Stimulated activated CD4-positive, alpha-beta T cell treated with anti-CD3 and anti-CD28 coated beads, TNF-alpha, amount 100 ng/mL, for 4 hours (primary cell): Measurements from ENCODE around the gene TMPRSS5.
"Not testable (repeated sequence)": the region's sequence is repeated elsewhere in the genome, so short reads cannot be mapped to it uniquely, and the experiment has no call there.

Experiments
- DNase-seq, 3 experiments: peaks; one replicate each; pipeline ENCODE4 v3.0.0-alpha.2; 2020; ENCODE audit warnings: low read depth in 3 of 3

TMPRSS5 gene

GRCh38 chr11:113705871-113706655 lies at the start of gene TMPRSS5:
Gene TMPRSS5 (minus strand): TSS chr11:113706308. CDS start chr11:113706224, 84 bp downstream.
- DNase-seq, result no peak

- DNase-seq, result no peak
Observed at GRCh38 chr11:113752932-113753331, 46.8 kb upstream of the TMPRSS5 start.

DNA sequence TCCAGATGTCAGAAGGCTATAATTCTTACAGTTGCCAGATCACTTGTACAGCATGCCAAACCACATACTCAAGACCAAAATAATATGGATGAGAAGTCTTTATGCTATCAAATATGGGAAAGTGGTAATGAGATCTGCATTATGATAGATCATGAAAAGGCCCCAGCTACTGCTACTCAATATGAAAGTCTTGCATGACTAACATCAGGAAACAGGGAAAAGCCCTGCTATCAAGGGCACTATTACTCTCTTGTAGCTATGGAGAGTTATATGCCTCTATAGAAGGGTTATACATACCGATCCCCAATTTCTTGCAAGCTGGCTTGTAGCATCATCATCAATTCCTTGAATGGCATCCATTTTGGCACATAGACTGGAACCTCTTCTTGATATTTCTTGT lies 30.2 kb upstream of the TMPRSS5 start:
- DNase-seq, result no peak

DNA sequence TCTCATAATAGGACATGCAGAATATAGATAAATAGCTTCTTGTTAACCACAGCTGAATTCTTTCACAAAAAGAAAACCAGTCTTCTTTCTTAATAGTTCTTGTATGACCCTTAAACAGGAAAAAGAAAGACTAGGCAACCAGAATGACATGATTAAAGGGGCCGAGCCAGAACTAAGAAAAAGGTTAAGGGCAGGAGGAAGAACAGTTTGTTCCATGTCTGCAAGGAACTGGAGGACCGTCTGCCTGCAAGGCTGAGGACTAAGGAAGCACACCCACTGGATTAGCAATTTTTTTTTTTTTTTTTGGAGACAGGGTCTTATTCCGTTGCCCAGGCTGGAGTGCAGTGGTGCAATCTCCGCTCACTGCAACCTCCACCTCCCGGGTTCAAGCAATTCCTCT lies 26.0 kb upstream of the TMPRSS5 start:
- DNase-seq, result no peak

DNA sequence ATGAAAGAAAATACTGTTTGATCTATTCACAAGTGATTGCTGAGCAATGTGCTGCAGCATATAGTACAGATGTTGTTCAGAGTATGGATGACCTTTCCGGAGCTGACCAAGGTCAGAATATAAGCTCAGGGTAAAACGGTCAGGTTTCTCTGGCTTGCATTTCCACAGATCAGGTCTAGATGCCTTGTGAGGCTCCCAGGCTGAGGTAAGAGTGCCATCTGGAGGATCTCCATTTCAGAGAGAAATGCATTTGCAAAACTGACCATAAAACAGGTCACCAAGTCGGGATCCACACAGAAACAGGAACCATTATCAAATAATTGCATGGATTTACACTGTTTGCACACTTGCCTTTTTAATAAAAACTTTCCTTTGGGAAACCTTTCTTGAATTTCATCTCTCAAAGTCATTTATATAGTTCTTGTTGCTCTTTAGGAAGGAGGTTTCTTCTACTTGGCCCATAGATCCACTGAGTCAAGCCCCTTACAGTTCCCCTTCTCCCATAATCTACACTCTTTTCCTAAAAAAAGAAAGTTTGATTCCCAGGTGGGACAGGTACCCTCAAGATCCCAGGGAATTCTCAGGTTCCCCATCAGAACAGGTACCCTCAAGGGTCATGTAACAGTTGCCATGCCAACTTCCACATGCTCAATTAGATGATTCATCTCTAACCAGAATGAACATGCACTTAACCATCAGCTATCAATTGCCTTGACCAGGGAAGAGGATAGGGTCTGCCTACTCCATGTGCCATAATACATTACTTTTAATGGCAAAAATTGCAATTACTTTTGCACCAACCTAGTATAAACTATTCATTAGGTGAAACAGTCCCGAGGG lies 25.0 kb upstream of the TMPRSS5 start:
- DNase-seq, result no peak

- no peak for DNase-seq
Observed at GRCh38 chr11:113729456-113729855, 23.3 kb upstream of the TMPRSS5 start.

- DNase-seq, result no peak
Observed at GRCh38 chr11:113728814-113729213, 22.7 kb upstream of the TMPRSS5 start.

GRCh38 chr11:113725913-113726312 lies 19.8 kb upstream of the TMPRSS5 start:
- DNase-seq, result no peak

DNA sequence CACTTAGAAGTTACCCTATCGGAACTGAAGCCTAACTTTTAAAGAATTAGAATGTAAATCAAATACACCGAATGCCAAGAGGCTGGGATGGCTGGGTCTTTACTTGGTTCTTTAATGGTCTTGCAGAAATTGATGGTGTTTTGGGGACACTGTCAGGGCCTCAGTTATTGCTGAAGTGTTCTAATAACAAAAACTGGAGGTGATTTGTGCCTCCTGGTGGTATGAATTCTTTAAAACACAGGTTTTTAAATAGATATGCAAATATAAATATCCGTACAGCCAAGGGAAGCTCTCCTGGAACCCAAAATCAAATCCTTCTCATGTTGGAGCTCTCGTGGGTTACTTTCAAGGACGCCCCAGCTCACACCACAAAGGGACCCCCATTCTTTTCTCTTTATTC lies 19.3 kb upstream of the TMPRSS5 start:
- no peak for DNase-seq

GRCh38 chr11:113724778-113725177 lies 18.7 kb upstream of the TMPRSS5 start:
- DNase-seq, result no peak

DNA sequence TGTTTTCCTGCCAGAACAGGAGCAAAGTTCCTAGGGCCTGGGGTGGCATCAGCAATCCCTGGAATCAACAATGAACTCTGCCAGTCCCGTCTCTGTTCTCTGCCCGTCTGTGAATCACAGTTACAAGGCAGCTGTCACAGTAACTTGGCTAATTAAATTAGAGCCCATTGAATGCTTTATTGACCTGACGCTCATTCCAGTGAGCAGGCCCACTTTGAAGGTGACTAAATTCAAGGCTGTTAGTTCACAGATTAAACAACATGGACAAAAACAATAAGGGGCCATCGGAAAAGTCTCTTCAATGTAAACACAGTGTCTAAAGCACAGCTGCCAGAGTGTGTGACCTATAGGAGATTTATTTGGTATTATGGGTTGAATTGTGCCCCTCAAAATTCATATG lies 17.7 kb upstream of the TMPRSS5 start:
- no peak for DNase-seq

DNA sequence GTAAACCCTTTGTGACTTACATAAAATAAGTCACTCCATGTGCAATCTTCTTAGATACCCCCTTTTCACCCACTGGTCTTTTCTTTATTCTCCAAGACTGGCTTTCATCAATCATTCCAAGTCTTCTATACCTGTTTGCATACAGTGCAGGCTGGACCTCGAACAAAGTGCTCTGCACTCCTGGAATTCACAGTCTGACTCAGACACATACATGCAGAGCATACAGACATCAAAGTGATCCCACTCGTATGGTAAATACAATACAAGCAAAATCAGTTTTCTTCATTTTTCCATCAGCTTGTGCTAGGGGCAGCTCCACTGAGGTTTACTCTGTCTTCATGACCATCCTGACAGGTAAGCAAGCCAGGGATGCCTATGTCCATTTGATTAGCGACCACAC lies 16.8 kb upstream of the TMPRSS5 start:
- DNase-seq, result no peak

DNA sequence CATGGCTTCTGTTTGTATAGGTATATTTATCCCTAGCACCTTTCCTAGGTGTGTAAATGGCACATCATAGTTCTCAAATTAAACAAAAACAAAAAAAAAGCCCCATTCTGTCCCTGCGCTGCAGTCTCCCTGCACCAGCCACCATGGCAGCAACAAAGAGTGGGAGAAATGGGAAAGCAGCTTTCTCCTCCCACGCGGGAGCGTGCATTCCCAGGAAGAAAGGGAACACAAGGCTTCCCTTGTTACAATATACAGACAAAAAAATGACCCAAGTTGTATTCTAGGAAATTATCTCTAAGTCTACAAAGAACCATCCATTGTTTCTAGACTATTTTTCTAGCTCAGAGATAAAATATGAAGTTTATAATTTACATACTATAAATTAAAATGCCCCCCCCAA lies 16.1 kb upstream of the TMPRSS5 start:
- no peak for DNase-seq

GRCh38 chr11:113721462-113722066 lies 15.5 kb upstream of the TMPRSS5 start:
- no peak for DNase-seq

DNA sequence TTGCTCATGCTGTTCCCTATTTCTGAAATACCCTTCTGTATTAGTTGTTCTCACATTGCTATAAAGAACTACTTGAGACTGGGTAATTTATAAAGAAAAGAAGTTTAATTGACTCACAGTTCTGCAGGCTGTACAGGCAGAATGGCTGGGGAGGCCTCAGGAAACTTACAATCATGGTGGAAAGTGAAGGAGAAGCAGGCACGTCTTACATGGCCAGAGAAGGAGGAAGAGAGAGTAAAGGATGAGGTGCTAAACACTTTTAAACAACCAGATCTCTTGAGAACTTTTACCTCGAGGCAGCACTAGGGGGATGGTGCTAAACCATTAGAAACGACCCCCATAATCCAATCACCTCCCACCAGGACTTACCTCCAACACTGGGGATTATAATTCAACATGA lies 14.4 kb upstream of the TMPRSS5 start:
- DNase-seq, result not testable (repeated sequence)

GRCh38 chr11:113715882-113716625 lies 9.9 kb upstream of the TMPRSS5 start:
- no peak for DNase-seq

- DNase-seq, result no peak
Observed at GRCh38 chr11:113715273-113715672, 9.2 kb upstream of the TMPRSS5 start.

DNA sequence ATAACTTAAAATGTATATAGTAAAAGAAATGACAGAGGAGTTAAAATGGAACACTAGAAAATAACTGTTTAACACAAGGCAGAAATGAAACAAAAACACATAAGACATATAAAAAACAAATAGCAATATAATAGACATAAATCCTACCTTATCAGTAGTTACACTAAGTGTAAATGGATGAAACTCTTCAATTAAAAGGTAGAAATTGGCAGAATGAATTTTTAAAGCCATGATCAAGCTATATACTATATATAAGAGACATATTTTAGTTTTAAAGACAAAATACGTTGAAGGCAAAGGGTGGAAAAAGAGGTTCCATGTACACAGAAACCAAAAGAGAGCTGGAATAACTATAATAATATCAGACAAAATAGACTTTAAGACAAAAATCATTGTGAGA lies 4.9 kb upstream of the TMPRSS5 start:
- no peak for DNase-seq

DNA sequence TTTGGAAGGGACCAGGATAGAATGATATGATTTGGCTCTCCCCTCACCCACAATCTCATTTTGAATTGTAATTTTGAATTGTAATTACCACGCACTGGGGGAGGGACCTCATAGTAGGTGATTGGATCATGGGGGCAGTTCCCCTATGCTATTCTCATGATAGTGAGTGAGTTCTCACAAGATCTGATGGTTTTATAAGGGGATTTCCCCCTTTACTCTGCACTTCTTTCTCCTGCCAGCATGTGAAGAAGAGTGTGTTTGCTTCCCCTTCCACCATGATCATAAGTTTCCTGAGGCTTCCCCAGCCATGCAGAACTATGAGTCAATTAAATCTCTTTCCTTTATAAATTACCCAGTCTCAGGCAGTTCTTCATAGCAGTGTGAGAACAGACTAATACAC lies 2.6 kb downstream of the TMPRSS5 start:
- not testable (repeated sequence) for DNase-seq

DNA sequence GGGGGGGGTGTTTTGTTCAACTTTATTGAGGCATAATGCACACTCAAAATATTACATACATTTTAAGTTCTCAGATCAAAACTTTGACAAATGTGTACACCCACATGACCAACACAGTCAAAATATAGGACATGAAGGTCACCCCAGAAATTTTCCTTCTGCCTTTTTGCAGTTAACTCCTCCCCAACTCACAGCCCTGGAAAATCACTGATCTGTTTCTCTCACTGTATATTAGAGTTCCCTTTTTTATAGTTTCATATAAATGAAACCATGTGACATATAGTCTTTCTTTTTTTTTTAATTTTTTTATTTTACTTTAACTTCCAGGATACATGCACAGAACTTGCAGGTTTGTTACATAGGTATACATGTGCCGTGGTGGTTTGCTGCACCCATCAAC lies 4.6 kb downstream of the TMPRSS5 start:
- no peak for DNase-seq

DNA sequence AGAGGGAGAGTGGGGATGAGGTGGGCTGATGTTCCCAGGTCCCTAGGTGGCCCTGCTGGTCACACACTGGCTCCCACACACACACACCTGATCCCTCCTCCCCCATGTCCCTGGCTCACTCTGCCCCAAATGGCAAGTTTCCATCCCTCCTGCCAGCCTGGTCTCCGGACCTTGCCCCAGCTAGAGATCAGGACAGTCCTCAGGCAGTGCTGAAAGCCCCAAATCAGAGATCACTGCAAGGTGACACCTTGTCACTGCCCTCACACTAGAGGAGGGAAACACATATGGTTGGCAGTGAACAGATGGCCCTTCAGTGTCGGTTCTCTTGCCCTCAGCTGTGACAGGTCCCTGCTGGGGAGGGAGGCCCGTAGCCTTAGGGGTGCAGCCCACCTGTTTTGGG lies 7.6 kb downstream of the TMPRSS5 start:
- DNase-seq, result no peak
